CD4-positive, CD25-positive, alpha-beta regulatory T cell (primary cell): ENCODE data around the gene LYPD3. TPM values are rescaled to one million over a fixed set of nuclear protein-coding genes. Genes with fewer than 3 reads are reported as not detected.

Experiments used
- ATAC-seq, 2 donors: fragments of 150-1000 bp; cut with Tn5 transposase; one replicate each; pipeline ENCODE4 v1.10.0; 2021; ENCODE audit warnings: low read depth in 2 of 2, moderate number of reproducible peaks in 2 of 2, moderate library complexity in 1 of 2
- DNase-seq, 3 donors: peaks; one replicate each; pipeline versions ENCODE4 v3.0.0 to v3.0.0-alpha.2; 2012 to 2022; ENCODE audit warnings: mixed read lengths in 1 of 3
- H3K27ac ChIP-seq: one replicate; pipeline ENCODE4 v1.7.0; 2013; ENCODE audit warnings: mild to moderate bottlenecking, low read length; ENCODE audit not compliant: insufficient read depth, poor library complexity, severe bottlenecking
- H3K27me3 ChIP-seq: one replicate; pipeline ENCODE4 v1.7.0; 2013; ENCODE audit warnings: low read length; ENCODE audit not compliant: control insufficient read depth, insufficient read depth
- H3K36me3 ChIP-seq: one replicate; pipeline ENCODE4 v1.7.0; 2013; ENCODE audit warnings: mild to moderate bottlenecking, low read length, moderate library complexity; ENCODE audit not compliant: control insufficient read depth, insufficient read depth
- H3K4me1 ChIP-seq: 2 replicates; pipeline ENCODE4 v1.7.0; 2013; ENCODE audit warnings: mild to moderate bottlenecking, low read length; ENCODE audit not compliant: insufficient read depth, control insufficient read depth, poor library complexity, severe bottlenecking
- H3K4me3 ChIP-seq: one replicate; pipeline ENCODE4 v1.7.0; 2013; ENCODE audit warnings: low read depth, mild to moderate bottlenecking, low read length, moderate library complexity
- H3K9me3 ChIP-seq, 2 experiments: 1 replicate in 1 of 2; 2 replicates in 1 of 2; pipeline ENCODE4 v1.7.0; 2013; ENCODE audit warnings: low read length in 2 of 2, mild to moderate bottlenecking in 1 of 2, moderate library complexity in 1 of 2; ENCODE audit not compliant: control insufficient read depth in 2 of 2
- H3K27ac Mint-ChIP-seq, 3 donors: one replicate each; pipeline ENCODE4 v1.8.0; 2020 to 2022; ENCODE audit warnings: mild to moderate bottlenecking in 3 of 3, mixed read lengths in 3 of 3, moderate library complexity in 2 of 3
- H3K27me3 Mint-ChIP-seq: one replicate; pipeline ENCODE4 v1.8.0; 2022; ENCODE audit warnings: mild to moderate bottlenecking, mixed read lengths
- H3K36me3 Mint-ChIP-seq: one replicate; pipeline ENCODE4 v1.8.0; 2020; ENCODE audit warnings: mixed read lengths
- H3K4me1 Mint-ChIP-seq, 4 donors: one replicate each; pipeline ENCODE4 v1.8.0; 2020 to 2022; ENCODE audit warnings: mixed read lengths in 4 of 4, mild to moderate bottlenecking in 1 of 4
- H3K4me3 Mint-ChIP-seq, 4 donors: one replicate each; pipeline ENCODE4 v1.8.0; 2020 to 2022; ENCODE audit warnings: mild to moderate bottlenecking in 4 of 4, mixed read lengths in 4 of 4, moderate library complexity in 3 of 4
- H3K9me3 Mint-ChIP-seq, 7 donors: one replicate each; pipeline ENCODE4 v1.8.0; 2020 to 2022; ENCODE audit warnings: mixed read lengths in 7 of 7, mild to moderate bottlenecking in 3 of 7, moderate library complexity in 2 of 7
- polyA plus RNA-seq, 4 donors: library from polyadenylated mRNA; unstranded; fragments of 300-500 nt; fragmentation: Illumina TruSeq; gene quantifications; one replicate each; pipeline ENCODE4 v1.2.3, GENCODE V29; 2021
- total RNA-seq: library from RNA; stranded (reverse); gene quantifications from one replicate; pipeline ENCODE4 v1.2.3, GENCODE V29; 2022

The LYPD3 gene
- total and polyA plus RNA-seq, 5 donors from 2014 or later, result 1.8 to 12.7 (median 4.5) TPM

GRCh38 chr19:43504426-43505185 is 39.2 kb upstream of the LYPD3 start, which contains the start of gene PHLDB3:
Gene PHLDB3 (minus strand): TSS chr19:43504746. CDS start chr19:43504118, 628 bp downstream.
- Mint-ChIP-seq H3K27me3 (no peaks in the 10 kb centered on the region), H3K9me3 (no peaks in the 10 kb centered on the region), H3K4me3 (peak within 1 kb of the TSS; percentile 90 to 98 (median 94)), H3K27ac (peak within 1 kb of the TSS; percentile 95 to 99 (median 96)), H3K4me1 (peaks cover 11 to 44% (median 31%) of the 10 kb centered on the region in 4 donors), H3K36me3 (peaks cover 17% of the 10 kb centered on the region)
- ATAC-seq (peak; percentile 29 to 34), DNase-seq (peak in 2 of 3 donors; percentile 38 to 69)
- peaks cover under 1% of the 10 kb centered on the region for H3K36me3 ChIP-seq
- H3K4me3 ChIP-seq, result peak within 1 kb of the TSS; percentile 80
- peaks cover 34% of the 10 kb centered on the region for H3K4me1 ChIP-seq
- H3K27me3 ChIP-seq, result no peaks in the 10 kb centered on the region
- H3K27ac ChIP-seq, result peak within 1 kb of the TSS; percentile 92
- no peaks in the 10 kb centered on the region for H3K9me3 ChIP-seq

GRCh38 chr19:43503501-43504425 is 38.4 kb upstream of the LYPD3 start:
- H3K9me3 Mint-ChIP-seq, result no peaks in the 10 kb centered on the region
- ATAC-seq (peak; percentile 92 to 95), DNase-seq (peak; percentile 97 to 98 (median 98))
- peaks cover 18% of the 10 kb centered on the region for H3K36me3 Mint-ChIP-seq
- Histone ChIP-seq H3K4me3 (peak overlapping the region; percentile 80), H3K9me3 (no peaks in the 10 kb centered on the region), H3K27me3 (no peaks in the 10 kb centered on the region), H3K4me1 (peaks cover 34% of the 10 kb centered on the region), H3K36me3 (no peaks in the 10 kb centered on the region), H3K27ac (peak overlapping the region; percentile 92)
- peak overlapping the region; percentile 90 to 98 (median 94) for H3K4me3 Mint-ChIP-seq
- H3K27ac Mint-ChIP-seq, result peak overlapping the region; percentile 95 to 99 (median 96)
- no peaks in the 10 kb centered on the region for H3K27me3 Mint-ChIP-seq
- peaks cover 11 to 46% (median 32%) of the 10 kb centered on the region in 4 donors for H3K4me1 Mint-ChIP-seq

GRCh38 chr19:43502419-43502976 is 37.1 kb upstream of the LYPD3 start:
- Histone ChIP-seq H3K27me3 (no peaks in the 10 kb centered on the region), H3K4me1 (peaks cover 34% of the 10 kb centered on the region), H3K27ac (no peak overlapping the region), H3K4me3 (peak overlapping the region; percentile 80), H3K36me3 (peaks cover 4% of the 10 kb centered on the region), H3K9me3 (no peaks in the 10 kb centered on the region)
- no peak for DNase-seq
- Mint-ChIP-seq H3K27me3 (no peaks in the 10 kb centered on the region), H3K36me3 (peaks cover 17% of the 10 kb centered on the region), H3K4me1 (peaks cover 11 to 54% (median 33%) of the 10 kb centered on the region in 4 donors), H3K27ac (peak overlapping the region; percentile 91 to 99 (median 95)), H3K9me3 (no peaks in the 10 kb centered on the region), H3K4me3 (peak overlapping the region; percentile 90 to 98 (median 94))
- ATAC-seq, result no peak

GRCh38 chr19:43501661-43502418 is 36.4 kb upstream of the LYPD3 start:
- peaks cover 11 to 54% (median 34%) of the 10 kb centered on the region in 4 donors for H3K4me1 Mint-ChIP-seq
- no peaks in the 10 kb centered on the region for H3K9me3 ChIP-seq
- no peak overlapping the region for H3K4me3 ChIP-seq
- no peaks in the 10 kb centered on the region for H3K27me3 ChIP-seq
- H3K27ac ChIP-seq, result no peak overlapping the region
- peak overlapping the region in 1 of 4 donors; percentile 94 for H3K4me3 Mint-ChIP-seq
- DNase-seq (no peak), ATAC-seq (no peak)
- H3K36me3 Mint-ChIP-seq, result peaks cover 19% of the 10 kb centered on the region
- H3K36me3 ChIP-seq, result peaks cover 9% of the 10 kb centered on the region
- H3K27me3 Mint-ChIP-seq, result no peaks in the 10 kb centered on the region
- peaks cover 34% of the 10 kb centered on the region for H3K4me1 ChIP-seq
- no peak overlapping the region for H3K27ac Mint-ChIP-seq
- no peaks in the 10 kb centered on the region for H3K9me3 Mint-ChIP-seq

- peaks cover 5 to 37% (median 24%) of the 10 kb centered on the region in 4 donors for H3K4me1 Mint-ChIP-seq
- ATAC-seq, result no peak
- no peaks in the 10 kb centered on the region for H3K9me3 Mint-ChIP-seq
These were observed 33.6 kb upstream of the LYPD3 start for GRCh38 chr19:43499042-43499441.

GRCh38 chr19:43498233-43498842 is 32.9 kb upstream of the LYPD3 start:
- Mint-ChIP-seq H3K4me1 (peaks cover 5 to 30% (median 20%) of the 10 kb centered on the region in 4 donors), H3K4me3 (no peak overlapping the region), H3K9me3 (no peaks in the 10 kb centered on the region), H3K27ac (peak overlapping the region; percentile 6 to 71 (median 16)), H3K36me3 (peaks cover 30% of the 10 kb centered on the region), H3K27me3 (no peaks in the 10 kb centered on the region)
- Histone ChIP-seq H3K36me3 (peaks cover 30% of the 10 kb centered on the region), H3K4me3 (no peak overlapping the region), H3K9me3 (no peaks in the 10 kb centered on the region), H3K4me1 (peaks cover 10% of the 10 kb centered on the region), H3K27me3 (no peaks in the 10 kb centered on the region), H3K27ac (no peak overlapping the region)
- DNase-seq, result no peak
- ATAC-seq, result no peak

More at GRCh38 chr19:43499042-43499441, 33.6 kb upstream of the LYPD3 start:
- no peak overlapping the region for H3K4me3 Mint-ChIP-seq
- no peaks in the 10 kb centered on the region for H3K9me3 ChIP-seq
- no peak for DNase-seq
- peak overlapping the region in 2 of 3 donors; percentile 42 to 71 for H3K27ac Mint-ChIP-seq
- no peak overlapping the region for H3K27ac ChIP-seq
- H3K4me3 ChIP-seq, result no peak overlapping the region
- peaks cover 30% of the 10 kb centered on the region for H3K36me3 ChIP-seq
- no peaks in the 10 kb centered on the region for H3K27me3 ChIP-seq
- H3K27me3 Mint-ChIP-seq, result no peaks in the 10 kb centered on the region
- H3K36me3 Mint-ChIP-seq, result peaks cover 30% of the 10 kb centered on the region
- peaks cover 16% of the 10 kb centered on the region for H3K4me1 ChIP-seq
